ENCODE measurements around the gene RBMS3.
"Not testable (repeated sequence)": the region's sequence is repeated elsewhere in the genome, so short reads cannot be mapped to it uniquely, and the experiment has no call there.

RBMS3 gene

GRCh38 chr3:29312395-29312794, 31.5 kb downstream of the RBMS3 start:
- DNase-seq: no peak

DNA sequence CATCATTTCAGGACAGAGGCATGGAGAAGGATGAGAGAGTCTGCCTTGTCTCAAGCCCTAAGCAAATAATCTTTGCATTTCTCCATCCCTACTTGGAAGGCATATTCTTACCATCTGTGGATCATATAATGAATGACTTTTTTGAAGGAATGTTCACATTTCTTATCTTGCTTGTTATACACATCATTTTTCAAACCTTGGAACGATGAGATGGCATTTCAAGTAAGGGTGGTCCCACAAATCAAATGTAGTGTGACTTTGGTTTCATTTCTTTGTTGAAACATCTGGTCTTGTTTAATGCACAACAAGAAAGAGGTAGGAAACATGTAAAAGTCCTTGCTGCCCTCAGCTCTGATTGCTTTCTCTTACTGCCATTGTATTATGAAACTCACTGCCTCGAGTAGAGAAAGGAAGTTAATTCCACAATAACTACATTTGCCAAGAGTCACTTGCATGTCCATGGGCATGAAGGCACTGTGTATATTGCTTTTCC, 32.1 kb downstream of the RBMS3 start:
- DNase-seq: no peak

- DNase-seq: no peak
Observed at GRCh38 chr3:29313981-29314726, 33.3 kb downstream of the RBMS3 start.

DNA sequence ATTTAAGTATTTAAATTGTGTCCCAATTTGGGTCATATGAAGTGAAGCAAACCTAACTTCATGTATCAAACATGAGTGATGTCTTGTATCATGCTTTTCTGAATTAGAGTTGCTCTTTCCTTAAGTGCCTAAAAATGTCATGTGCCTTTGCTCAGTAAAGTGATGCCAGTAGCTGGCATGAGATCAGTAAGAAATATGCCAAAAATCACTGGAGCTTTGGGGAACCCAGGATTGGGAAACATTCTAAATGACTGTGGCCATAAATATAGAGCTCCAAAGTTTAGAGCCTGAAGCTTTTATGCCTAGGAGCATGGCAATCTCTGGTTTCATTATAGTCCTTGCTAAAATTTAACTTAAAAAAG, 33.8 kb downstream of the RBMS3 start:
- no peak for DNase-seq

GRCh38 chr3:29317659-29318173, 36.8 kb downstream of the RBMS3 start:
- DNase-seq: no peak

DNA sequence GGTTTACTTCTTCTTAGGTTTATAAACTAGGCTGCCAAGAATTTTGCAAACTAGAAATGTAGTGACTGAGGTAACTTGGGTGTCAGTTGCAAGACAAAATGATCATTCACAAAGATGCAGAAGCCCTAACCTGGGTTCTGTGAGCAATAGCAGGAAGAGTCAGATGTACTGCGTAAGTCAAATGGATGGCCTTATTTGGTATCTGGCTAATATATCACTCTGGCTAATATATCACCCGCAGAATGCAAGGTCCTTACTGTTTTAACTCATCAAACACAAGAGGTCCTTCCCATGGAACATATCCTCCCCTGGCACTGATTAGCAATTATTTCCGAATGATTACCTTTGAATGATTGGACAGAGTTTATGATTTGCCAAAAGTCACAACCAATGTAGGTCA, 37.4 kb downstream of the RBMS3 start:
- DNase-seq: no peak

- DNase-seq: no peak
Observed at GRCh38 chr3:29319262-29319661, 38.4 kb downstream of the RBMS3 start.

DNA sequence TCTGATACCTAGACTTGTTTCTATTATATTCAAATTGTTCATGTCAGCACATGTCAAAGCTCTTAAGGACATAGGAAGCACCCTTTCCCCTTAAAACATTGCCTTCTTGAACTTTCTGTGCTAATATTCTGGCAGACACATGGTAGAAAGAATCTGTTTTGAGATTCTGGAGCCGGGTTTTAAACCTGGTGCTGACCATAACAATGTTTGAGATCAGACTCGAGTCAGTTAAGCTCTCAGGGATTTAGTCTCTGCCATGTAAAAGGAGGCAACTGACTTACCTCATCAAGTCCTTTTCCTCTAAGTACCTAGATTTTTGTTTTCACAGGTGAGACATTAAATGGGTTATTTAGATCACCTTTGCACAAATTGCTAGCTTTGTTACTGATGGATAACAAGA, 38.9 kb downstream of the RBMS3 start:
- no peak for DNase-seq

DNA sequence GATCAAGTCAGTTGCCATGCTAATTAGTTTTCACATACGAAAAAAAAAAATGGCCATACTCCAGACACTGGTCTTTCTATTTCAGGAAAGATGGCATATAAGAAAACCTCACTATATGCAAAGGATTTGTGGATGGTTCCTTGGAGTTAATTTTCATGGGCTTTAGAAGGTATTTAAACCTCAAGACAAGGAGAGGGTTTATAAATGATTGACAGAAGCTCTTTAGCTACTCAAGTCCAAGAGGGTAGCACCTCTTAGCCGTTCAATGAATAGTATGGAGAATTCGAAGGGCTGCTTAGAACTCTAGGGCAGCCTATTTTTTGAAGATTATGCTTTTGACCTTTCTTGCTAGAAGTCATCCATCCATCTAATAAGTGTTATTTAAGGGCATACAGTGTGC, 41.7 kb downstream of the RBMS3 start:
- no peak for DNase-seq

DNA sequence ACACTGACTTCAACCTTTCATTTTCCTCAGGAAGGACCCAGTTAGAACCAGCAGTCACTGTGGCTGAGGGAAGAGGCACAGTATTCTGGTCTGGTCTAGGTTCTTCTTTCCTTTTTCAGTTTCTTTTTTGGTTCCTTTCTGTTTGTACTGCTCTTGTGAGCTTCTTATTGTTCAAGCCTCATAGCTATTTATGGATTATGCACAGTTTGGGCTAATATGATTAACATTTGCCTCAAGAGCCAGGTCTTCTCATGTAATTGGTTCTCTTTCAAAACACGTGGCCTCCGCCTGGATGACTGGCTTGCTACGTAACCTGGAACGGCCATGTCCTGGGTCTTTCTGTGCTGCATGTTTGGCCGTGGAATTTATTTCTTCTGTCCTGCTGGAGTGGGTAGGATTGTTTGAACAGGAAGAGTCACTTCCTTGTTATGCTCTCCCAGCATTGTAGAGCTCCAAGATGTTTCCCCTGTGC, 43.3 kb downstream of the RBMS3 start:
- DNase-seq: no peak

DNA sequence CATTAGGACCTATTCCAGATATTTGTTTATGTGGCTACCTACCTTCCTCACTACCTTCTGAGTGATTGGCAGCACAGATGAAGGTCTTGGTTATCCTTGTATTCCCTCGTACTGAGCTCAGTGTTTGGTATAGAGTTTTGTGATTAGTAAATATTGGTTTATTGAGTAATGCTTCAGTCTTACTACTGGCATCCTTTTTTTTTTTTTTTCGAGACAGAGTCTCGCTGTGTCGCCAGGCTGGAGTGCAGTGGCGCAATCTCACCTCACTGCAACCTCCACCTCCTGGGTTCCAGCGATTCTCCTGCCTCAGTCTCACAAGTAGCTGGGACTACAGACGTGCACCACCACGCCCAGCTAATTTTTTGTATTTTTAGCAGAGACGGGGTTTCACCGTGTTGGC, 45.7 kb downstream of the RBMS3 start:
- not testable (repeated sequence) for DNase-seq

DNA sequence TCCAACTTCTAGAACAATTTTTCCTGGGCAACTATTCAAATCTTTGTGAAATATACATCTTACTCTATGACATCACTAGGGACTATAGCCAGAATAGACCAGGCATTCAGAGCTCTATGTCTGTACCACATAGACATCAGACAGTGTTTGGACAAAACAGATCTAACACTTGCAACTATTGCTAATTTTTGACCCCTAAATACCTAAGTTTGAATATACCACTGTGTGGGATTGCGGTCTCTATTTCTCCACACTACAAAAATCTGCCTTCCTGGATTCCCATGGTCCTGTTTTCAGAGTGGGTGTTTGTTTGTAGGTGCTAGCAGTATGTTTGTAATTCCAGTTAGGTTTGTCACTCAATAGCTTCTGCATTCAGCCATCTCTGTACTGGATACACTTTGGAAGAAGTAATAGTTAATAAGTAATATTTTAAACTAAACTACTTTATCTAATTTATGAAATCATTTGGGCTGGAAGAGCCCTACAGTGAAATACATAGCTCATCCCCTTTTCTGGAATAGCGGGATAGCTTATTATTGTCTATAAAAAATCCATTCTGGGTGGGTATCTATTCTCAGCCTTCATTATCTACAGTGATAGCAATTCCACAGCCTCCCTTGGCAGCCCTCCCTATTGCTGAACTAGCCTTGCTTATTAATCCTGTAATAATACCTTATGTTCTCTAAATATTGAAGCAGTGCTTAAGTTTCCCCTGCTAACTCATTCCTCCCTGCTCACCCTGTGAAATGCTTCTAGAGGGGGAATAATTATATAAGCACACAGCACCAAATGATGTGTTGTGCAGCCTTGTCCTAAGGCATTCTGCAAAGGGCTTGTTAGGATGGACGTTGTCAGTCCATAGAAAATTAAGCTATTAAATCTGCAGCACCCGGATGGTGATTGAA, 49.4 kb downstream of the RBMS3 start:
- DNase-seq: no peak

DNA sequence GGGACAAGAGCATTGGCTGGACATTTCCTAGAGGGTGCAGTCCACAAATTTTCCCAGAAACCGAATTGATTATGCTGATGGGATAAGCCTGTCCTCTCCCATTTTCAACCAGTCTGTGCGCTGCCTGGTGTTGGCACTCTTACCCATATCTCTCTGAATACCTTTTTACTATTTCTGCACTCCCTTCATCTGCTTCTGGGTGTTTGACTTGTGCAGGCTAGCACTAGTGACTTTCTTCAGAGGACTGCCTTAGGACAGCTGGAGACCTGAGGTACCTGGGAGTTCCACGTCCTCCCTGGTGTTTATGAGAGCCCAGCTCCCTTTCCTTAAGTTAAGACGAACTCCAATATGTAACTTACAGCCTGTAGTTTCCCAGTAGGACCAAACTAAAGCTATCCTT, 50.2 kb downstream of the RBMS3 start:
- no peak for DNase-seq

- no peak for DNase-seq
Observed at GRCh38 chr3:29331456-29332194, 50.8 kb downstream of the RBMS3 start.

- DNase-seq: no peak
Observed at GRCh38 chr3:29332195-29332637, 51.3 kb downstream of the RBMS3 start.

- DNase-seq: no peak
Observed at GRCh38 chr3:29333576-29333975, 52.7 kb downstream of the RBMS3 start.

DNA sequence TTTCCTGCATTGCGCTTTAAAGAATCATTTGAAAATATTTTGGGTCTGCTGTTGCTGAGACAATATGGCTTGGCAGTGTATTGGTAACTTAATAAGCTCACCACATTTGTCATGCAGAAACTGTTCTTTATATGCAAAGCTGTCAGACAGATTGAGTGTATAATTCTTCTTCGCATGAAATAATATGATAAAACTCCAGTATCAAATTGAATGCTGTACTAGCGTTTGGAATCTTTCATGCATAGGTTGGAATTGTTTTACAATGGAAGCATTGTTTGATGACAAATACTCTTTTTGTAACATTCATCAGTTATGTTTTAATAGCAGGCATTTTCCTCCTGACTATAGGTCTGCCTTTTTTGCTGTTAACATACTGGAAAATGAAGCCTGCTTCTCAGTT, 53.8 kb downstream of the RBMS3 start:
- DNase-seq: no peak

DNA sequence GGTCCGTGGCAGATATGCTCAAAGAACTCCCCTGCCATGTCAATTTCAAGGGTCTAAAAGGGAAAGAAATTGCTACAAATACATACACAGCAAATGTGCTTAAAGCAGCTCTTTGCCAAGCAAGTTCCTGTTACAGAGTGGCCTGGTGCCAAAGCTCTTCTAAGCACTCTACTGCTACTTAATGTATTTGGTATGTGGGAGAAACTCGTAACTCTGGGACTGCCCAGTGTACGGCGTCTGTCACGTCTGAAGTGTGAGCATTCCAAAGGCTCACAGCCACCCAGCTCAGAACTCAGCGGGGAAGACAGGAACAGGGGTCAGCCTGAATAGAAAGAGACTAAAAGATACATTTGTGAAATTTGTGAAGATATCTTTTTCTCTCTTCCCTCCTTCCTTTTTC, 54.6 kb downstream of the RBMS3 start:
- peak in 5 of 14 donors; percentile 3 to 25 (median 11) for DNase-seq

GRCh38 chr3:29335943-29336342, 55.1 kb downstream of the RBMS3 start:
- DNase-seq: no peak

DNA sequence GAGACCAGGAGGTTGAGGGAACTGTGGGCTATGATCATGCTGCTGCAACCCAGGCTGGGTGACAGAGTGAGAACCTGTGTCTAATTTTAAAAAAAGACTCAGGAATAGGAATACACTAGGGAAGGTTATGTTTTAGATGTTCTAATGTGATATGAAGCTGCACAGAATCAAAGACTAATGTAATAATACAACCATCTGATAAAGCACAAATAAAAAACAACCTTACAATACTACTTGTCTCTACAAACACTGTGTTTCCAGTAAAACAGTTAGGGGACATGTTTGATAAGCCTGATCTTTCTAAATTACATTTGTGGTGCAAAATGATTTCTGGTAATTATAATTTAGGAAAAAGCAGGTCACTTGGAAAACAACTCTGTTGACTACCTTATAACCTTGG, 56.7 kb downstream of the RBMS3 start:
- no peak for DNase-seq

DNA sequence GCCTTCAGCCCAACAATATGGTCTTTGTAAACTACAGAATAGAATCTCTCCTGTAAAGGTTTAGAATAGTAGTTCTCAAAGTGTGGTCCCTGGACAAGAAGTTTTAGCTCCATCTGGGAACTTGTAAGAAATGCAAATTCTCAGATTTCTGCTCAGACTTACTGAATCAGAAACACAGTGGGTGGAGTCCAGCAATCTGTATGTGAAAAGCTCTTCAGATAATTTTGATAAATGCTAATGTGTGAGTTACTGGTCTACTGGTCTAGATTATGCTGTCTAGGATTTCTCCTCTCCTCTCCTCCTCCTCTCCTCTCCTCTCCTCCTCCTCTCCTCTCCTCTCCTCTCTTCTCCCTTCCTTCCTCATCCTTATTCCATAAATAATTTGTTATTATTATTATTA, 57.5 kb downstream of the RBMS3 start:
- no peak for DNase-seq

DNA sequence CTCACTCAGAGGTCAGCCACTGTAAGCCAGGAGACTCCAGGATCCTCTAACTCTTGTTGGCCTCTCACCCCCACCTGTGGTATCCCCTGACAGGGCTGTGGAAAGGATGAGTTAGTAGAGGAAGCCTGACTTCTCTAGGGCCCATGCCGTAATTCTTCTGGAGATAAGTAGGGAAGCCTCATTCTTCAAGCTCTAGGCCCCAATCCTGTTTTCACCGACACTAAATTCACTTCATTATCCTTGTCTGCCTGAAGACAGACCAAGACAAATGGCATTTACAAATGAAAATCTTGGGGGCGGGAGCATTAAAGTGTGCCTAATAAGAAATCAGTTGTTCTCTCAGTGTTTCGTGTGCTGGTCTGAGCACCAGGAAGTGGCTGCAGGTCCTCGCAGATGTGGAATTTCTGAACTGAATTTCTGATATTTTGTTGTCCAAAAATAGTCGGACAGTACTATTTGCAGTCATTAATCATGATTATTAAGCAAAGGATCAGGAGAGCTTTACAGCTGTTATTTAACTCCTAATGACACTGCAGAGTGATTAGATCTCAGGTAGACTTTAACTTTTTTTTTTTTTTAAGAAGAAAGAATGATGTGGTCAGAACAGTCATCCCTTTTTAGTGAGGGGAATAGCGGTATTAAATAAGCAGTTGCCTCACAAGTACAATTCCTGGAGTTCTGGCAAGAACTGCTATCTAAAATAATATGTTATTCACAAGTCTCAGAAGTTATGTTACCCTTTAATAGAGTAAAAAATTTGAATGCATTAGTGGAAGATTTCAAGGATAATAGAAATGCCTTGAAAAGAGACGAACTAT, 58.4 kb downstream of the RBMS3 start:
- DNase-seq: no peak

Measured in C1 segment of cervical spinal cord (tissue), 14 donors.